GM03348 (cell line): ENCODE measurements around the gene VPS41.
"Not testable (repeated sequence)": the region's sequence is repeated elsewhere in the genome, so short reads cannot be mapped to it uniquely, and the experiment has no call there.

Experiments used
- DNase-seq: peaks from one replicate; pipeline ENCODE4 v3.0.0; 2012; ENCODE audit warnings: low spot score

VPS41 gene

GRCh38 chr7:38854947-38855346 lies 54.0 kb downstream of the VPS41 start:
- DNase-seq, result not testable (repeated sequence)

- DNase-seq, result no peak
These were observed 57.7 kb downstream of the VPS41 start for GRCh38 chr7:38851321-38851720.

GRCh38 chr7:38846280-38846679 lies 62.7 kb downstream of the VPS41 start:
- no peak for DNase-seq

- no peak for DNase-seq
These were observed 63.9 kb downstream of the VPS41 start for GRCh38 chr7:38844952-38845563.

- DNase-seq, result no peak
These were observed 66.2 kb downstream of the VPS41 start for GRCh38 chr7:38842746-38843145.

- peak; percentile 81 for DNase-seq
These were observed 68.1 kb downstream of the VPS41 start for GRCh38 chr7:38840736-38841460.

GRCh38 chr7:38839851-38840250 lies 69.1 kb downstream of the VPS41 start:
- DNase-seq, result no peak

- no peak for DNase-seq
These were observed 70.1 kb downstream of the VPS41 start for GRCh38 chr7:38838725-38839385.

GRCh38 chr7:38834357-38834756 lies 74.6 kb downstream of the VPS41 start:
- no peak for DNase-seq

GRCh38 chr7:38833329-38833728 lies 75.7 kb downstream of the VPS41 start:
- no peak for DNase-seq

- DNase-seq, result peak; percentile 42
These were observed 77.6 kb downstream of the VPS41 start for GRCh38 chr7:38831259-38831996.

GRCh38 chr7:38830826-38831225 lies 78.2 kb downstream of the VPS41 start:
- peak; percentile 9 for DNase-seq

GRCh38 chr7:38829488-38830165 lies 79.4 kb downstream of the VPS41 start:
- DNase-seq, result no peak

- DNase-seq, result no peak
These were observed 81.0 kb downstream of the VPS41 start for GRCh38 chr7:38828026-38828425.

GRCh38 chr7:38825721-38826440 lies 83.1 kb downstream of the VPS41 start:
- DNase-seq, result peak; percentile 27

GRCh38 chr7:38824948-38825347 lies 84.0 kb downstream of the VPS41 start:
- DNase-seq, result no peak

GRCh38 chr7:38822549-38822948 lies 86.4 kb downstream of the VPS41 start:
- DNase-seq, result no peak

- no peak for DNase-seq
These were observed 88.4 kb downstream of the VPS41 start for GRCh38 chr7:38820571-38820970.

GRCh38 chr7:38819463-38819862 lies 89.5 kb downstream of the VPS41 start:
- no peak for DNase-seq

GRCh38 chr7:38817526-38817925 lies 91.5 kb downstream of the VPS41 start:
- DNase-seq, result no peak

- DNase-seq, result no peak
These were observed 95.2 kb downstream of the VPS41 start for GRCh38 chr7:38813768-38814167.
